Upper lobe of left lung (tissue), 6 donors: ENCODE measurements around the gene PPP1R11. TPM values are rescaled to one million over a fixed set of nuclear protein-coding genes. Genes with fewer than 3 reads are reported as not detected.
"Not testable (repeated sequence)": the region's sequence is repeated elsewhere in the genome, so short reads cannot be mapped to it uniquely, and the experiment has no call there.

Experiments
- ATAC-seq, 2 donors: fragments of 200-7000 bp; cut with Tn5 transposase; one replicate each; pipeline ENCODE4 v1.9.1; 2022; ENCODE audit warnings: mild to moderate bottlenecking in 2 of 2, moderate library complexity in 2 of 2; ENCODE audit not compliant: low FRiP score in 2 of 2
- DNase-seq, 2 donors: peaks; one replicate each; pipeline ENCODE4 v3.0.0-alpha.2; 2019 to 2020
- H3K27ac ChIP-seq, 4 donors: fragments of 200-600 bp; sonication (generic); one replicate each; pipeline ENCODE4 v1.5.1; 2016 to 2019
- H3K27me3 ChIP-seq, 4 donors: fragments of 200-600 bp; sonication (generic); one replicate each; pipeline ENCODE4 v1.5.1; 2017 to 2019
- H3K36me3 ChIP-seq, 4 donors: fragments of 200-600 bp; sonication (generic); one replicate each; pipeline ENCODE4 v1.5.1; 2016 to 2019
- H3K4me1 ChIP-seq, 4 donors: fragments of 200-600 bp; sonication (generic); one replicate each; pipeline ENCODE4 v1.5.1; 2018 to 2019
- H3K4me3 ChIP-seq, 4 donors: fragments of 200-600 bp; sonication (generic); one replicate each; pipeline ENCODE4 v1.5.1; 2017 to 2019; ENCODE audit warnings: mild to moderate bottlenecking in 2 of 4, moderate library complexity in 1 of 4
- H3K9me3 ChIP-seq, 4 donors: fragments of 200-600 bp; sonication (generic); one replicate each; pipeline ENCODE4 v1.5.1; 2018 to 2019
- CTCF ChIP-seq, 6 experiments: fragments of 450-650 bp in 4 of 6; fragments of 200-600 bp in 2 of 6; sonication (generic) in 2 of 6; IDR thresholded peaks; one replicate each; pipeline ENCODE4 v1.5.1; 2016 to 2019; ENCODE audit warnings: antibody characterized with exemption in 6 of 6
- EP300 ChIP-seq, 4 donors: sonication (generic); formaldehyde crosslinking; IDR thresholded peaks; one replicate each; pipeline ENCODE4 v1.5.1; 2017; ENCODE audit warnings: antibody characterized with exemption in 4 of 4, control low read depth in 2 of 4
- POLR2A ChIP-seq, 4 donors: fragments of 450-650 bp; IDR thresholded peaks; one replicate each; pipeline ENCODE4 v1.5.1; 2016 to 2017; ENCODE audit warnings: antibody characterized with exemption in 4 of 4, mild to moderate bottlenecking in 2 of 4
- POLR2AphosphoS5 ChIP-seq, 2 donors: sonication (generic); formaldehyde crosslinking; IDR thresholded peaks; one replicate each; pipeline ENCODE4 v1.5.1; 2017; ENCODE audit warnings: antibody characterized with exemption in 2 of 2
- WGBS, 2 donors: methylation state at CpG; one replicate each; pipeline ENCODE4 v1.1.5; 2017 to 2018; 5-methylcytosine and 5-hydroxymethylcytosine counted together
- total RNA-seq, 6 donors: library from RNA; depleted of rRNA in 4 of 6; stranded (reverse); fragments of >200 nt in 4 of 6; gene quantifications; one replicate each; pipeline versions ENCODE4 v1.1.0 to v1.2.1, GENCODE V29; 2016 to 2021
- donor health status: DM: no; HTN: no; CAD: no; lungs with moderate emphysema.
- donor health status: DM: no; HTN: yes; CAD: no; lungs with severe emphysema.

PPP1R11 gene
- total RNA-seq, 6 donors from 2014 or later, result 31.4 to 66.1 (median 42.7) TPM

- WGBS, 2 donors, result 93 to 100% methylated on average over 1 of the region's 1 CpG
- Histone ChIP-seq H3K27me3 (no peaks in the 10 kb centered on the region), H3K9me3 (no peaks in the 10 kb centered on the region), H3K4me1 (no peaks in the 10 kb centered on the region), H3K27ac (no peak overlapping the region), H3K36me3 (peaks cover 0 to 6% (median 0%) of the 10 kb centered on the region in 4 donors), H3K4me3 (no peak overlapping the region)
- no peak for DNase-seq
- ATAC-seq, result no peak
- TF ChIP-seq EP300 (IDR thresholded peaks at IDR 0.05) (no peak), CTCF (IDR thresholded peaks at IDR 0.05) (no peak), POLR2AphosphoS5 (IDR thresholded peaks at IDR 0.05) (no peak), POLR2A (IDR thresholded peaks at IDR 0.05) (no peak)
Observed at GRCh38 chr6:30025186-30025585, 41.8 kb upstream of the PPP1R11 start.

GRCh38 chr6:30029588-30029987 lies 37.4 kb upstream of the PPP1R11 start:
- DNase-seq (no peak), ATAC-seq (no peak)
- Histone ChIP-seq H3K9me3 (no peaks in the 10 kb centered on the region), H3K27ac (no peak overlapping the region), H3K4me3 (no peak overlapping the region), H3K4me1 (no peaks in the 10 kb centered on the region), H3K27me3 (no peaks in the 10 kb centered on the region), H3K36me3 (no peaks in the 10 kb centered on the region)
- 78 to 86% methylated on average over 1 of the region's 1 CpG for WGBS, 2 donors
- no peak for TF ChIP-seq CTCF (IDR thresholded peaks at IDR 0.05)
- no peak for TF ChIP-seq EP300 (IDR thresholded peaks at IDR 0.05)
- no peak for TF ChIP-seq POLR2A (IDR thresholded peaks at IDR 0.05)
- no peak for TF ChIP-seq POLR2AphosphoS5 (IDR thresholded peaks at IDR 0.05)

- no peaks in the 10 kb centered on the region for H3K36me3 ChIP-seq
- H3K27ac ChIP-seq, result no peak overlapping the region
- H3K27me3 ChIP-seq, result no peaks in the 10 kb centered on the region
- DNase-seq (no peak), ATAC-seq (no peak)
- no peaks in the 10 kb centered on the region for H3K4me1 ChIP-seq
- no peaks in the 10 kb centered on the region for H3K9me3 ChIP-seq
- TF ChIP-seq CTCF (IDR thresholded peaks at IDR 0.05) (no peak), POLR2A (IDR thresholded peaks at IDR 0.05) (no peak), EP300 (IDR thresholded peaks at IDR 0.05) (no peak), POLR2AphosphoS5 (IDR thresholded peaks at IDR 0.05) (no peak)
- no peak overlapping the region for H3K4me3 ChIP-seq
Observed at GRCh38 chr6:30031381-30031780, 35.6 kb upstream of the PPP1R11 start.

- ATAC-seq (peak in 1 of 2 donors; percentile 31), DNase-seq (peak in 1 of 2 donors; percentile 27)
- not testable (repeated sequence) for H3K27ac ChIP-seq, H3K36me3 ChIP-seq, H3K4me3 ChIP-seq, H3K4me1 ChIP-seq, H3K9me3 ChIP-seq, H3K27me3 ChIP-seq
- WGBS, 2 donors, result 73 to 89% methylated on average over 5 of the region's 5 CpGs
Observed at GRCh38 chr6:30033440-30033839, 33.6 kb upstream of the PPP1R11 start.

GRCh38 chr6:30035784-30036183 lies 31.2 kb upstream of the PPP1R11 start:
- TF ChIP-seq POLR2A (IDR thresholded peaks at IDR 0.05), result no peak
- no peak for TF ChIP-seq CTCF (IDR thresholded peaks at IDR 0.05)
- no peak for TF ChIP-seq POLR2AphosphoS5 (IDR thresholded peaks at IDR 0.05)
- no peak for TF ChIP-seq EP300 (IDR thresholded peaks at IDR 0.05)
- Histone ChIP-seq H3K4me3 (no peak overlapping the region), H3K4me1 (no peaks in the 10 kb centered on the region), H3K36me3 (no peaks in the 10 kb centered on the region), H3K9me3 (no peaks in the 10 kb centered on the region), H3K27ac (no peak overlapping the region), H3K27me3 (no peaks in the 10 kb centered on the region)
- DNase-seq, result no peak
- no peak for ATAC-seq
- 79 to 100% methylated on average over 1 of the region's 1 CpG for WGBS, 2 donors
